NCI-H748 treated with DMSO at 0.1 percent for 48 hours (cell line): ENCODE results near the gene ATP8A2.
"Not testable (repeated sequence)": the region's sequence is repeated elsewhere in the genome, so short reads cannot be mapped to it uniquely, and the experiment has no call there.

Experiments
- DNase-seq: peaks from one replicate; lab custom pipeline; 2025; lab: John Stamatoyannopoulos, UW

Gene ATP8A2

GRCh38 chr13:26072335-26072734, 700.6 kb downstream of the ATP8A2 start:
- not testable (repeated sequence) for DNase-seq

- DNase-seq = no peak
These were observed 702.9 kb downstream of the ATP8A2 start for GRCh38 chr13:26074706-26075105.
